GM19099 (cell line): ENCODE data around the gene VPS26A.

Experiments used
- POLR2A ChIP-seq: IDR thresholded peaks from 3 replicates; pipeline ENCODE4 v1.6.1; 2011; ENCODE audit warnings: low read depth; ENCODE audit not compliant: insufficient read length; ENCODE audit errors: extremely low read depth

VPS26A gene

GRCh38 chr10:69220041-69220451, 96.1 kb downstream of the VPS26A start, which contains the start of gene HKDC1:
TSS of gene HKDC1 (plus strand) at chr10:69220332. CDS start at chr10:69220436, 104 bp downstream.
- no peak for TF ChIP-seq POLR2A

- no peak for TF ChIP-seq POLR2A
Measured at GRCh38 chr10:69220507-69220906, 96.5 kb downstream of the VPS26A start.
